Parietal lobe (tissue), 1 donor: Measurements from ENCODE around the gene CEP76. TPM values are rescaled to one million over a fixed set of nuclear protein-coding genes. Genes with fewer than 3 reads are reported as not detected.

ENCODE experiments used
- total RNA-seq: library from RNA; depleted of rRNA; stranded (reverse); fragments of >200 nt; gene quantifications from one replicate; pipeline ENCODE4 v1.2.3, GENCODE V29; 2014

Gene CEP76
- total RNA-seq = 17.5 TPM

GRCh38 chr18:12702221-12703095 lies at the start of gene CEP76, which contains the start of gene PSMG2:
CEP76 (minus strand) TSS chr18:12702723; CDS start chr18:12702548, 175 bp downstream.
PSMG2 (plus strand) TSS chr18:12703042; CDS start chr18:12703108, 66 bp downstream.

GRCh38 chr18:12657684-12658425 lies 44.7 kb downstream of the CEP76 start, which contains the start of gene SPIRE1:
SPIRE1 (minus strand) TSS chr18:12658107; CDS start chr18:12657866, 241 bp downstream.

Other genes with a start within 250 kb of the CEP76 start
- gene SPIRE1, start 44.6 kb downstream of the CEP76 start, total RNA-seq = 163 TPM
- 79.2 TPM for gene PSMG2, start 319 bp upstream of the CEP76 start, total RNA-seq
- gene PTPN2, start 181.5 kb upstream of the CEP76 start, total RNA-seq = 123 TPM
- 54.5 TPM for gene SEH1L, start 245.3 kb upstream of the CEP76 start, total RNA-seq